Measurements from ENCODE around the gene NEB.

GRCh38 chr2:151481744-151482143 lies 252.5 kb downstream of the NEB start:
- TF ChIP-seq MAZ (IDR thresholded peaks at IDR 0.05; ENCODE audit: borderline replicate concordance, low read depth, low read length) (no peak), MAX (IDR thresholded peaks at IDR 0.05) (no peak), REST (IDR thresholded peaks at IDR 0.05) (no peak), CTCF (IDR thresholded peaks at IDR 0.05) (no peak), FOSL2 (IDR thresholded peaks at IDR 0.05) (no peak), FOSL2 (CRISPR knock-in tag; IDR thresholded peaks at IDR 0.05) (no peak), POLR2A (IDR thresholded peaks at IDR 0.05; ENCODE audit: low read length) (no peak), RAD21 (conservative IDR thresholded peaks at IDR 0.05 in 1 of 2, IDR thresholded peaks at IDR 0.05 in 1 of 2) (no peak), HMGXB4 (CRISPR knock-in tag; IDR thresholded peaks at IDR 0.05; ENCODE audit: borderline replicate concordance) (no peak), USF2 (IDR thresholded peaks at IDR 0.05) (no peak), POLR2AphosphoS2 (conservative IDR thresholded peaks at IDR 0.05; ENCODE audit: low read length) (no peak), CHD2 (IDR thresholded peaks at IDR 0.05; ENCODE audit: low read length, partially characterized antibody) (no peak), JUN (IDR thresholded peaks at IDR 0.05) (no peak), PBX3 (IDR thresholded peaks at IDR 0.05) (no peak), RFX5 (IDR thresholded peaks at IDR 0.05) (no peak)
